NCI-H1930 (cell line): ENCODE data around the gene SPP1.

ENCODE experiments used
- DNase-seq, 2 experiments: peaks; one replicate each; lab custom pipeline; 2025; lab: John Stamatoyannopoulos, UW

Gene SPP1

DNA sequence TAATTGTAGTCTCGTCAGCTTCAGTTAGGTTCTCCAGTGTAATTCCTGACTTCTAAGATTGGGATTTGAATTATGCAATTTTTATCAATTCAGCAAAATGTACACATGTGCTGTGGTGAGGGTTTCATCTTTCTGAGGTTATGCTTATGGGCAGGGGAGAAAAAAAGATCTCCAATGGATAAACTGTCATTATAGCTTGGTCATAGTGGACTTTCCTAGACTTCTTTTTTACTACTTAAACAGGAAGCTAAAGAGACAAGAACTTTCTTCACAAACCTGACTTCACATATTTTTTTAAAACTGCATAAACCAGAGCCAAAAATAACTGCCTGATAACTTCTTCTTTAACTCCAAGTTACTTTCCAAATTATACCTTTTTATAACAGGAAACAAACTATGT lies 21.7 kb upstream of the SPP1 start:
- no peak for DNase-seq

DNA sequence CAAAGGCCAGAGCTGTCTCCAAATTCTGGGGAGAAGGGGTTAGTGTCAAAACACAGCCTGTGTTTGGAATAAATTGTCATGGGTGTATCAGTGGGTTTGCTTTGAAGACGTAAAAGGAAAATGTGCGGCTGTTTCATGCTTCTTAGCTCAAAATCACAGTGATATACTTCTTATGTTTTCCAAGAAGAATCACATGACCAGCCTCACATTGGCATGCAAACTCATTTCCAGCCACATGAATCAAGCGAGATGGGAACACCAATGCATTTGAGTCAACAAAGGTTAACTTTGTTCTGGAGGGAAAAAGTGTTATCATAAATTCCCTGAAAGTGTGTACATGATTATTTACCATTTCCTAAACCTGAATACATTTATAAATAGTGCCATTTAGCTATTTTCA lies 19.0 kb upstream of the SPP1 start:
- no peak for DNase-seq

DNA sequence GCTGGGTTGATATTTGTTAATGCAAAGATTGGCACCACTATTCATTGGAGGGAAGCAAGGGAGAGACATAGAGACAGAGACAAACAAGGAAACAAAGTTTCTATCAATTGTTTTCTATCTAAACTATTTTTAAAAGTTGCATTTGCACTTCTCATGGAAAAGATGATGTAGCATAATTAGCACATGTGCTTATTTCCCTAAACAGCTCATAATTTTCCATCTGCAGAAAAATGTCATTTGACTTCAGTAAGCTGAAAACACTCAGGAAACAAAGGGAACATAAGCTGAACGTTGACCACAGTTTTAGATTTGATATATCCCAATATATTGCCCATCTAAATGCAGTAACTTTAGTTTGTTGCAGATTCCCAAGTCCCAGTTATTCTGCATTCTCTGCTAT lies 18.5 kb upstream of the SPP1 start:
- DNase-seq: no peak

DNA sequence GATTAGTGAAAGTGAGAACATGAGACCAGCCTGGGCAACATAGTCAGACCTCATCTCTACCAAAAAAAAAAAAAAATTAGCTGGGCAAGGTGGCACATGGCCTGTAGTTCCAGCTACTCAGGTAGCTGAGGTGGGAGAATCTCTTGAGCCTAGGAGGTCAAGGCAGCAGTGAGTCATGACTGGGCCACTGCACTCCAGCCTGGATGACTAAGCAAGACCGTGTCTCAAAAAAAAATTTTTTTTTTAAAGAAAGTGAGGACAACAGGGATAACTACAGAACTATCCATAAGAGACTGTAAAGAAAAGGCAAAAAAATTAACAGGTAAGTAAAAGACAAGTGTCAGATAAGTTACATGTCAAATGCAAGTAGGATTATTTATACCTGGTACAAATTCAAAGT lies 13.5 kb upstream of the SPP1 start:
- no peak for DNase-seq

DNA sequence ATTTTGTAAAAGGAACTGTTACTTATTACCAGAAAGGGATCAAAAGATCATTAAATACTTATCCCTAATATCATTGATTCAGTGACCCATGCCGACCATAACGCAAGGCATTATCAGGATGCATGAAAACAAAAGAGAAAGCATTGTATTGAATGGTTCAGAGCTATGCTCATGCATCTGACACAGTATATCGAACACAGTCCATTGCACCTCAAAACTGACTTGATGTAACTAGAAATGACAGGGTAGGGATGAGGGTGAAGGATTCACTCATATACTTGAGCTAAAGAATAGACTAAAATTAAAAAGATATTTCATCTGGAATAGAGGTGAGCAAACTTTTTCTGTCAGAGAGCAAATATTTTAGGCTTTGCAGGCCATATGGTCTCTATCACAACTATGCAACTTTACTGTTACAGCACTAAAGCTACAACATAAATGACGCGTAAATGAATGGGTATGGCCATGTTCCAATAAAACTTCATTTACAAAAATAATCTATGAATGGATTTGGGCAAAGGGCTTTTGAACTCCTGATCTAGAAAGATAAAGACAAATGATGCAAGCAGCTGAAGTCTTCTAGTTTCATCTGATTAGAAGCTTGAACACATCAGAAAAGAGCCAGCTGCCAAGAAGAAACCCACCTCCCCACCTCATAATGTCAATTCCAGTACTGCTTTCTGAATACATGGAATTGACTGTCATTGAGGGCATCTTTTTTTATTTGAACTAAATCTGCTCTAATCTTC lies 12.9 kb upstream of the SPP1 start:
- no peak for DNase-seq

DNA sequence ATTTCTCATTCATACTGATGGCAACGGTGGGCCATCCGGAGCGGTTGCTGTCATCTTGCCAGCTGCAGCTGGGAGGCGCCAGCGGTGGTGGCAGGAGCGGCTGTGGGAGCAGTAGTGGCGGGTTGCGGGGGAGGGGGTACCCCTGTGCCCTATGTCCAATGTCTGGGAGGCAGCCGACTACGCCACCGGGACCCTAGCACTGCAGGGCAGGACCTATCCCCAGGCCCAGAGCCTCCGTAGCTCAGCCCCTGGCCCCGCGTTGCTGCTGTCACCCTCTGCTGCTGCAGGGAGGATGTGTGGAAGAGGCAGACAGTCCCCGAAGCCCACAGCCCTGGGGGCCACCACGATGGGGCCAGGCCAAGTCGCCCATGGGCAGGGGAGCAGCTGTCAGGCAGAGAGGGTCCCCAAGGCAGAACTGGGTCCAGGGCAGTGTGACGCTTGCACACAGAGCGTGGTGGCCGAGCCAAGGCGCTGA lies 10.0 kb upstream of the SPP1 start:
- DNase-seq: no peak

DNA sequence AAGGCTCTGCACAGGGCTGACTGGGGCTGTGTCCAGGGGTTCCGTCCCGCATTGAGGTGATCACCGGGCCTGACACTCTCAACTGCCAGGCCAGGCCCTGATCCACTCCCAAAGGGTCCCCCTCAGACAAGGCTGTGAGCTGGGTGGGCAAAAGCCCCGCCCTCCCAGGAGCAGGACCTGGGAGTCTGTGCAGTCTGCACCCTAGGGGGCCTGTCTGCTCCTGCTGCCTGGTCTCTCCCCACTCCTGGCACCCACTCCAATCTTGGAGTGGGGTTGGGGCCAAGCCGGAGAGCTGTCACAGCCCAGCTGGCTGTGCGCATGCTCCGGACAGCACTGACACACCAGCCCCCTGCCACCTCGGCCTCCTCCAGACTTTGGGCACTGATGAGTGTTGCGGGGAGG lies 9.4 kb upstream of the SPP1 start:
- no peak for DNase-seq

DNA sequence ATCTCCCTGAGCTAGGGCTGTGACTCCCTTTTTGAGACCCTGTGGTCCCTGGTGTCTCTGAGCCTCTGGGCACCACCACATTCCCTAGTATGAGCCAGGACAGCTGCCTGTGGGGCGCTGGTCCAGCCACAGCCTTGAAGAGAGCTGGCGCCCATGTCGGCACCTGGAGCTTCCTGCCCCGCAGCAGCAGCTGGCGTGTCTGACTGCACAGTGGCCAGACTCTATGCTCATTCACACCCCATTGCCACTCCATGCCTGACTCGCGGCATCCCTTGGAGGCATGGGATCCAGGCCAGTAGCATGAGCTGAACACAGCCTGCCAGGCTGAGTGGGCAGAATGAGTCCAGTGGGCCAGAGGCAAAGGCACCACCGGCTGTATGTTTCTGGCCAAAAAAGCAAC lies 8.3 kb upstream of the SPP1 start:
- no peak for DNase-seq

DNA sequence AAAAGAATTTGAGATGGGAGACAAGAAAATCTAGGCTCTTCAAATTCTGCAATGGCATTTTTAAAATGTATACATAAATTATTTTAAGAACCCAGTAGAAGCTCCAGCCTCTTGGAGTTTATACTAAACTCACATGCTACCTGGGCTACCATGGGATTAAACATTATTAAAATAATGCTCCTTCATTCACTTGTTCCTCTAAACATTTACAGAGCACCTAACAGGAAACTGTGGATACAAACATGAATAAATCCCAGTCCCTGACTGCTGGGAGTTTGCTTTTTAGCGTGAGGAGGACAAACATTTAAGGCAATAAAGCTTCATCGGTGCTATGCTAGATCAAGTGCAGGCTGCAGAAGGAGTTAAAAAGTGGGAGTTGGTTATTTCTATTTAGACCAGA lies 5.4 kb upstream of the SPP1 start:
- DNase-seq: no peak

DNA sequence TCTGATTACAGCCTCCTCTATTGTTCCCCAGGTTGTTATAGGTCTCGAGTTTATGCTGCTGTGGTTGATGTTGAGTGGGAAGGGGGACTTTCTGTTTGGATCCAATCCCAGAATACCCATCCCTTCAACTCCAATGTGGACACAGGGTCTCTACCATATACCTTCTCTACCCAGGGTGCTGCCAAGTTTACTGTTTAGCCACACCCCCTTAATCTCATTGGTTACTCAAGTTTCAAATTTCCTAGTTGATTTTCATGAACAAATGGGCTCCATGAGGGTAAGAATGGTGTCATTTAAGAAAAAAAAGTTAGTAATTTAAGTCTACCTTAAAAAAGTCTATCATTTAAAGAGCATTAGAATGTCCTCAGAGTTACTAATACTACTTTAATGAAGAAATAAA lies 3.6 kb upstream of the SPP1 start:
- DNase-seq: no peak

DNA sequence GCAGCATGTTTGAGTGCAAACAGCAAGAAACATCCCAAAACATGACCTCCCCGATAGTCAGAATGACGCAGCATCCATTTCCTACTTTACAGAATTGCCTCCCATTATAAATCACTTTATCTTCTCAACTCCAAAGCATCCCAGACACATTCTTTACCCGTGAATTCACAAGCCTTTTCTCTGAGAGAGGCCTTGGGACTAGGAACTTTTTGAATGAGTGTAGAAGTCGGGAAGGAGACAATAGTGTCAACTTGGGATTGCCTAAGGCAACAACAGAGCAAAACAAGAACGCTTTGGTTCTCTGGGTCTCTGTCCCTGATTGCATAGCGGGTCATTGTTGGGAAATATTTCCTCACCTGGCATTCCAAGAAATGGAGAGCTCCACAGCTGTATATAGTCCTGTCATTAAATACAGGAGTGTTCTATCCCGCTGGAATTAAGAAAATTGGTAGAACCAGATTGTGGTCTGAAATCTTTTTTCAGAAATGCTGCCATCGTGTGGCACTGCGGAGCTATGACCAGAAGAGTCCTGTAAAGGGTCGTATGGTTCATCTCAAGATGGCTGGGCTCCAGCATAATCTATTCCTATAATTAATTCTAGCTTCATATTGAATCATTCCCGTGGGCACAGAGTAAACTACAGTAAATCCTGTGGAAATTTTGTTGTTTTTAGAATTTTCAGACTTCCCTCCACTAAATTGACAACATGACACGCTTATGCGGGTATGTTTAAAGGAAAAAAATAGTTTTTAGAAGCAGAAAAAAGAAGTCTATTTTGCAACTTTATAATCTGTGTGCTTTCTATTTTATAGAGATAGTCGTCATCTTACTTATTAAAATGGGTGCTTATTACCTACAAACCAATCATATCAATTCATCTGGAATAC lies 2.0 kb upstream of the SPP1 start:
- peak in 1 of 2 experiments; percentile 44 for DNase-seq

DNA sequence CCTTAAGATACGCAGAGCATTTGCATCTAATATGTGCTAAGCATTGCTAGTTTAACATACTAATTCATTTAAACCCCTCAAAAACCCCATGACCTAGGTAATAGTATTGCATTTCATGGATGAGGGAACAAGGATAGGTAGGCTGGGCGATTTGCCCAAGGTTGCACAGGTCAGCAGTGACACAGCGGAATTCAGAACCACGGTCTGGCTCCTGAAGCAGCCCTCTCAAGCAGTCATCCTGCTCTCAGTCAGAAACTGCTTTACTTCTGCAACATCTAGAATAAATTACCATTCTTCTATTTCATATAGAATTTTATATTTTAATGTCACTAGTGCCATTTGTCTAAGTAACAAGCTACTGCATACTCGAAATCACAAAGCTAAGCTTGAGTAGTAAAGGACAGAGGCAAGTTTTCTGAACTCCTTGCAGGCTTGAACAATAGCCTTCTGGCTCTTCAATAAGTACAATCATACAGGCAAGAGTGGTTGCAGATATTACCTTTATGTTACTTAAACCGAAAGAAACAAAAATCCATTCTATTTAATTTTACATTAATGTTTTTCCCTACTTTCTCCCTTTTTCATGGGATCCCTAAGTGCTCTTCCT lies 555 bp upstream of the SPP1 start:
- no peak for DNase-seq

DNA sequence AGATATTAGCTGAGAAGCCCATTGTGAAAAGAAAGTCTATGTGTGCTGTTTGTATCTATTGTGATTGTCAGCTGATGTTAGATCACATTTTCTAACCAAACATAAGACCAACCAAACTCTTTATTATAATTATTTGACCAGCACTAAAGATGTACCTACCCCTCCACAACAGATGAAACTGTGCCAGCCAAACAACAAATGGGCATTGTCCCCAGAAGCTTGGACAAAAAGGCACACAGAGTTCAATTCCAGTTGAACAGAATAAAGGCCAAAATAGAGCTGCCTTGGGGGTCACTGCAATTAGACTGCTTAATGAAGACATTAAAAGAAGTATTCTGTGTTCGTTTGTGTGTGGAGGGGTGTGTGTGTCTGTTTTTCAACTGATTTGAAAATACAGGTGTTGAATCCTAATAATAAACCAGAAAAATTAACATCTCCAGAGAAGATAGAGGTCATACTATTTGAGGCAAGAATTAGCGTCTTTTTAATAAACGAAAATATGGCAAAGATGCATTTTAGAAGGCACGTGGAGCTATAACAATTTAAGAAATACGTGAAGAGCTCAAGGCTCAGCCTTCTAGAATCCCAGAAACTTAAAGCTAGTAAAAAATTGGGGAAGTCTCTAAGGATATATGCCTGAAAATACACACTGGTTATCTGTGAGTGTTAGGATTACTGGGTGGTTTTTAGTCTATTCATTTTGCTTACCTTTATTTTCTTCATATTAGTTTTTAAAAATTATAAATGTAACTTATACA lies 2.2 kb downstream of the SPP1 start:
- DNase-seq: peak; percentile 4 to 31

DNA sequence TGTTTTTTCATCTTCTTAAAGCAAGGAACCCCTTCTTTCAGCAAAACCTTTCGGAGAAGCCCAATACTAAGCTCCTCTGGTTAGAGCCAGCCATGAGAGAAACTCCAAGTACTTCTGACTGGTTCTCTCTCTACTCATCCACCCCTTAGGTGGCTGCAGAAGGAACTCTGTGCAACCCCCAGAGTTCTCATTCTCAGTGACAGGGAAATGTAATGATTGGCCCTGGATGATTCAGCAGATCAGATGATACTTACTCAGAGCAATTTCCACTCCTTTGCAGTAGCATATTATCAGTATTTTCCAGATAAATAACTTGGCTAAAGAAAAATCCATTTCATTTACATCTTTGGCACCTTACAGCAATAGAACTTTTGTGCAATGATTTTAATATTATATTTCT lies 3.2 kb downstream of the SPP1 start:
- no peak for DNase-seq

DNA sequence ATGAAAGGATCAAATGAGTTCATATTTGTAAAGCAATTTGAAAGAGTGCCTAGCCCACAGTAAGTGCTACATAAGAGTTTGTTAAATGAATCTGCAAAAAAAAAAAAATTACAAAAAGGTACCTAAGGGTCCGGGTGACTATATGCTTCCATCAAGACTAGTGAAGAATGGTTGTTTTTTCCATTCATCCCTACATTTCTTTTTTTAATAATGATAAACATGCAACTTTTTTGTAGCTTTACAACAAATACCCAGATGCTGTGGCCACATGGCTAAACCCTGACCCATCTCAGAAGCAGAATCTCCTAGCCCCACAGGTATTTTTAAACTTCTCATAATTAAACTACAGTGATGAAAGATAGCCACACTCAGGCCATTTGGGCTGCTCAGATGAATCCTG lies 4.3 kb downstream of the SPP1 start:
- DNase-seq: no peak

DNA sequence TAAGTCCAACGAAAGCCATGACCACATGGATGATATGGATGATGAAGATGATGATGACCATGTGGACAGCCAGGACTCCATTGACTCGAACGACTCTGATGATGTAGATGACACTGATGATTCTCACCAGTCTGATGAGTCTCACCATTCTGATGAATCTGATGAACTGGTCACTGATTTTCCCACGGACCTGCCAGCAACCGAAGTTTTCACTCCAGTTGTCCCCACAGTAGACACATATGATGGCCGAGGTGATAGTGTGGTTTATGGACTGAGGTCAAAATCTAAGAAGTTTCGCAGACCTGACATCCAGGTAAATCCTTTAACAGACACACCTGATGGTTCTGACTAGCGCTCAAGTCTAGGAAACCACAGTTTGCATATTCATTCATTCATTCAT lies 6.0 kb downstream of the SPP1 start:
- no peak for DNase-seq

DNA sequence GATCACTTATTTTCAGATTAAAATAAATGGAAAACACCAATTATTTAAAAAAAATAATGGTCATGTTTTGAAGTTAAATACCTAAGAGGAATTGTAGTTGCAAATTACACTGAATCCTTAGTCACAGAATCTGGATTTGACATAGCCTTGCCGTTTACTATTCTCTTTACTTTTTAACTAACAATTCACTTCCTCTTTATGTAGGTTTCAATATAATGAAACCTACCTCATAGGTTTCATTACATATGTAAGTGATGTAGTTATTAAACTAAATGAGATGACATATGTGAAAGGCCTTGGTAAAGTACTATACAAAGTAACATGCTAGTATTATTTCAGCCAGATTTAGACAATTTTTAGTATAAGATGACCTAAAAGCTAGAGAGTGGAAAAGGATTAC lies 6.5 kb downstream of the SPP1 start:
- DNase-seq: no peak

DNA sequence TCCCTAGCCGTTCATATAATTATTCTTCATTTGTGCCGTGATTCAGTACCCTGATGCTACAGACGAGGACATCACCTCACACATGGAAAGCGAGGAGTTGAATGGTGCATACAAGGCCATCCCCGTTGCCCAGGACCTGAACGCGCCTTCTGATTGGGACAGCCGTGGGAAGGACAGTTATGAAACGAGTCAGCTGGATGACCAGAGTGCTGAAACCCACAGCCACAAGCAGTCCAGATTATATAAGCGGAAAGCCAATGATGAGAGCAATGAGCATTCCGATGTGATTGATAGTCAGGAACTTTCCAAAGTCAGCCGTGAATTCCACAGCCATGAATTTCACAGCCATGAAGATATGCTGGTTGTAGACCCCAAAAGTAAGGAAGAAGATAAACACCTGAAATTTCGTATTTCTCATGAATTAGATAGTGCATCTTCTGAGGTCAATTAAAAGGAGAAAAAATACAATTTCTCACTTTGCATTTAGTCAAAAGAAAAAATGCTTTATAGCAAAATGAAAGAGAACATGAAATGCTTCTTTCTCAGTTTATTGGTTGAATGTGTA lies 7.0 kb downstream of the SPP1 start:
- no peak for DNase-seq

DNA sequence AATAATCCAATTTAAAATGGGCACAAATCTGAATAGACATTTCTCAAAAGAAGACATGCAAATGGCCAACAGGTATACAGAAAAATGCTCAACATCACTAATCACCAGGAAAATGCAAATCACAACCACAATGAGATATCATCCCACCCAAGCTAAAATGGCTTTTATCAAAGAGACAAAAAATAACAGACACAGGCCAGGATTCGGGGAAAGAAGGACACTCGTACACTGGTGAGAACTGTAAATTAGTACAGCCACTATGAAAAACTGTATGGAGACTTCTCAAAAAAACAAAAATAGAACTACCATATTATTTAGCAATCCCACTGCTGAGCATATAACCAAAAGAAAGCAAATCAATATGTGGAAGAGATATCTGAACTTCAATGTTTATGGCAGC lies 8.5 kb downstream of the SPP1 start:
- DNase-seq: no peak

DNA sequence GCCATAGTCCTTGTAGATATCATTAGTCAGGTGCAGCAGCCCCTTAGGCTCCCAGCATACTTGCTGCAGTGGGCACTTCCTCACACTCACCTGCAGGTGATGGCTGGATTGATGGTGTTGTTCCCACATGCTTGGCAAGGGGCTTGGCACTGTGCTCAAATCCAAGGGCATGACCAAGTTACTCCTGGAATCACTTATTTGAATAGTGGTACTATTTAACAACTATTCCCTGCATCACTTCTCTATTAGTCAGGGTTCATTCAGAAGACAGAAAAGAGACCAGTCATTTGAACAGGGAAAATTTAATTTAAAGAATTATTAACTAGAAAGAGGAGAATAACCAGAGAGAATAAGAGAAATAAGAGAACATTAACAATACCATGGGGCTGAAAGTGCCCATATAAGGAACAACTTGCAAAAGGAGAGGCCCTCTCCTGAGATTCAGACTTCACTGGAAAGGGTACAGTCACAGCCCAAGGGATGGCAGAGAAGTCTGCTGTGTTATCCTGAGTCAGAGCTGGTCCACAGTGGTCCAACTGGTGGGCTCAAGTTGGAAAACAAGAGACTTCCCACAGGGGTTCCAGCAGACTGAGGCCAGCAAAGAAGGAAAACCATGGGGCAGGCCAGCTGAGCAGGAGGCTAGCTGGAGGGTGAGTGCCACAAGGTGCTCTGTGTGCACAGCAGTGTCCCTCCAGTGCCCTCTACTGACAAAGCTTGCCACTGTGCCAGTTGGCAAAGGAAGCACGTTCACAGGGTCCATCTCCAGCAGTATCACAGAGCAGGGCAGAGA lies 9.8 kb downstream of the SPP1 start:
- DNase-seq: peak in 1 of 2 experiments; percentile 28

DNA sequence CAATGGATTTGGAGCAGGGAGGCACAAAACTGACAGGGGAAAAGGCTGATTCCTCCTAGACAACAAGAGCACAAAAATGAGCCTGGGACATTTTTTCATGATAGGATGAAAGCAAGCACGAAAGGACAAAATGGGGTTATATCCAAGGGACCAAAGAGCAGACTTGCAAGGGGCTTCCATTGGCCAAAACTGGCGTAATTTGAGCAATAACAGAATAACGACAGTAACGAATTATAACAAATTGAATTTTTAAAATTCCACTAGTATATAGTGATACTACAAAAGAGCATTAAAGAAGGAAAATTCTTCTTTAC lies 10.3 kb downstream of the SPP1 start:
- no peak for DNase-seq
